ENCODE results near the gene OR8K5.
"Not testable (repeated sequence)": the region's sequence is repeated elsewhere in the genome, so short reads cannot be mapped to it uniquely, and the experiment has no call there.

The OR8K5 gene, protein sequence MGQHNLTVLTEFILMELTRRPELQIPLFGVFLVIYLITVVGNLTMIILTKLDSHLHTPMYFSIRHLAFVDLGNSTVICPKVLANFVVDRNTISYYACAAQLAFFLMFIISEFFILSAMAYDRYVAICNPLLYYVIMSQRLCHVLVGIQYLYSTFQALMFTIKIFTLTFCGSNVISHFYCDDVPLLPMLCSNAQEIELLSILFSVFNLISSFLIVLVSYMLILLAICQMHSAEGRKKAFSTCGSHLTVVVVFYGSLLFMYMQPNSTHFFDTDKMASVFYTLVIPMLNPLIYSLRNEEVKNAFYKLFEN

DNA sequence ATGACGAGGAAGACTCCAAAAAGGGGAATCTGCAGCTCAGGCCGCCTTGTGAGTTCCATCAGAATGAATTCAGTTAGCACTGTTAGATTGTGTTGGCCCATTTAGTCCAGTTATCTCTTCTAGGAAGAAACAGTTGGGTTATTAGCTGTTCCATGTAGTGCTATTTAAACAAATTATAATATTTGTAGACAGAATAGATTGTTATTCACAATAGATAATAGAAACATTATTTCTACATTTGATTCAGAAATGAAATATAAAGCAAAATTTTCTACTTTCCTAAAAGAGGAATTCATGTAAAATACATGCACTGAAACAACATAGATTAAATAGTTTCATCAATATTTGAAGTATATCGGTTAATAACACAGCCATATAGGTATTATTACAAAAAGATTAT is at the start of gene OR8K5:
TSS of gene OR8K5 (minus strand) at position 101 of the 400 bp plus-strand sequence. CDS start at position 101, 0 bp downstream.
- DNase-seq (ENCODE audit: insufficient read length, low spot score) (no peak), FAIRE-seq (no peak)

DNA sequence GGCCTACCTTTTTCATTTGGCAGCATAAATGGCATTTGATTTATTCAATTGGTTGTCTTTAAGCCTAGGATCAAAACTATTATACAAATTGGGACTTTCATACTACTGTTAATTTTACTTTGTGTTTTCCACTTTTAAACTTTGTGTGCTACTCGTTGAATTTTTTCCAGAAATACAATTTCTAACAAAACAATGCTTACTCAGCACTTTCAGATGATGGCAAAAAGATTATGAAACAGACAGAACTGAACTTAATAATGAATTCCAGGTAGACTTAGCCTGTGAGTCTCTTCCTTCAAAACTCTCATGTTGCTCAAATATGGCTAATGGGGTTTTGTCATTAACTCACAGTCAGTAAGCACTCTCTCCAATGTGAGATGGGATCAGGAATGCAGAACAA is 47.7 kb upstream of the OR8K5 start:
- no peak for FAIRE-seq
- no peak for DNase-seq (ENCODE audit: insufficient read length, low spot score)

DNA sequence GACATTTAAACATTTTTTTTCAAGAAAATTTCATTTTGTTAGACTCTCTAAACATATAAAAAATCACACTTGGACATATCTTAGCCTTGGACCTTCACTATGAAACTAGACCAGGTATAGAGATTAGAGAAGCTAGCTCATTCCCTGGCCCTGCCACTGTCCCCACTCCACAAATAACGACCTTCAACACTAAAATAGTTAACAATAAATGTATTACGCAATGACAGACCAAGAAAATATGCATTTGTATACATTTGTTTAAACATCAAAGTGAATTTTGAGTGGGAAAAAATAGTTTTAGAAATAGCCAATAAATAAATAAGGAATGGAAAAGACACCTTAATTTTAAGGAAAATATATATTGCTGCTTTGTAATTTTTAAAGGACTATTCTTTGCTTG is 37.2 kb upstream of the OR8K5 start:
- DNase-seq (ENCODE audit: insufficient read length, low spot score) (no peak), FAIRE-seq (no peak)

DNA sequence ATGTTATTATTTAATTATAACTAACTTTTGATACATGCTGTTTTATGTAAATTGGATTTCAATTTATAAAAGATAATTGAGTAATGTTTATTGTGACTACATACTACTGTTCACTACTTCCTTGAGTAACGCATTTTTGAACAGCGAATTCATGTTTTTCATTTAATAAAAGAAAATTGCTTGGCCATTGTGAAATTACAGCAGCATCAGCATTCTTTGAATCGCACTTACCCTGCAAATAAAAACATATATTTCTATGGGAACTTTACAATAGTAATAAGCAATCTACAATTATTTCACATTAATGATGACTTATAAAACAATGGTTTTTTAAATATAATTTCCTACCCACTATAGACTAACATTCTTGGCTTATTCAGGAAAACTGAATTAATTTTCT is 36.6 kb upstream of the OR8K5 start:
- FAIRE-seq (no peak), DNase-seq (ENCODE audit: insufficient read length, low spot score) (no peak)

DNA sequence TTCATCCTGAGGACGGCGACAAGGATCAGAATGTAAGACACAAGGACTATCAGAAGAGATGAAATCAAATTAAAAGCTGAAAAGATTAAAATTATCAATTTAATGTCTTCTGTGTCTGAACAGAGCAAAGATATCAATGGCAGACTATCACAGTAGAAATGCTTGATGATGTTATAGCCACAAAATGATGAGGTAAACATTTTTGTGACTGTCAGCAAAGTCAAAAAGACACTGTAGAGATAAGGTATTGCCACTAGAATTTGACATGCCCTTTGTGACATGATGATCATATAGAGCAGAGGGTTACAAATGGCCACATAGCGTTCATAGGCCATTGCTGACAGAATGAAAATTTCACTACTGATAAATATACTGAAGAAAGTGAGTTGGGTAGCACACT is 28.5 kb upstream of the OR8K5 start:
- DNase-seq (ENCODE audit: insufficient read length, low spot score) (no peak), FAIRE-seq (no peak)

DNA sequence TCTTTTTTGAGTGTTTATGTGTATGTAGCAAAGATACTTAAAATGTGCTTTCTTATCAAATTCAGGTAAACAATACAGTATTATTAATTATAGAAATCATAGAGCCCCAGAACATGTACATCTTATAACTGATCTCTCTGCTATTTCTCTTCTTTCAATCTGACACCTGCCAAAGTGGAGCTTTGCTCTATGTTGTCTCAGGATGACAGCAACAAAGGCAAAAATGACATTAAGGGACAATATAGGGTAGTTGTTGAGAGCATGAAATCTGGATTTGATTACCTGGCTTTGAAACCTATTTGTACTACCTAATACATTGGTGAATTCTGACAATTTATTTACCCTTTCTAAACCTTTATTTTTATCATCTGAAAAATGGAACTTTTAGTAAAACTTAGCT is 23.3 kb upstream of the OR8K5 start:
- no peak for FAIRE-seq
- DNase-seq (ENCODE audit: insufficient read length, low spot score) = no peak

DNA sequence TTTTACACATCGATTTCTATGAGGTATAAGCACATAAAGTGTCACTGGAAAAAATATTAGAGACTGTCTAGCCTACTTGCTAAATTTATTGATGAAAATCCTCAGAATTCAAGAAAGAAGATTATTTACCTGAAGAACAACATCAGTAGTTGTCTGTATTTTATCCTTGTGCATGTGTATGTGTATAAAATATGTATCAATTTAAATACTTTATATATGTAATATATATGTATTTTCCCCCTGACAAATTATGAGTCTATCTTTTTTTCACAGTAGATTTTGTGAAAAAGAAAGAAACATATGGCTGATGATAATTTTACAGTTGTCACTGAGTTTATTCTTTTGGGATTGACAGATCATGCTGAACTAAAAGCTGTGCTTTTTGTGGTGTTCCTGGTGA is 16.2 kb upstream of the OR8K5 start, which contains the start of gene OR5J2:
TSS of gene OR5J2 (plus strand) at position 301 of the 400 bp plus-strand sequence. CDS start at position 301, 0 bp downstream.
- FAIRE-seq (no peak), DNase-seq (ENCODE audit: insufficient read length, low spot score) (no peak)

DNA sequence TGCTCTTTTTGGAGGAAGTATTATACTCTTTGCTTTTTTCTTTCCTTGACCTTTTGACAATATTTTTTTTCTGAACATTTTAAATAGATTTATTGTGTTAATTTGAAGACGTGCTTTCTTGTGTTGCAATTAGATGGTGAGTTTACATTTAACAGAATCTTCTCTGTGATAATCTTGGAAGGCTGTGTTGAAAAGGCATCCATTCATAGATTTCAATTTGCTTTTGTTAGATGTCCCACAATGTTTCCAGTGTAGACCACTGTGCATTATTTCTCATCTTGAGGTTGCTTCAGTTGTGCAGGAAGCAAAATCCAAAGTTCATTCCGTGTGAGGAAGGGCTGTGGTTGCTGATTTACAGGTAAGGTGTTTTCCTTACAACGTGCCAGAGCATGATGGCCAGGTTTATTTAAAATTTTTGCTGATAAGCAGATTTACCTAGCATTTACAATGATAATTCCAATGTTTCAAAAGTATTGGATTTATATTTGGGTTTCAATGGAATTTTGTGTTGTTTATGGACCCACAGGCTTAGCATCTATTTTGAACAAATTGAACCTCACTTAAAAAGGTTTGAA is 12.2 kb upstream of the OR8K5 start:
- DNase-seq (ENCODE audit: insufficient read length, low spot score) = no peak
- FAIRE-seq = no peak

DNA sequence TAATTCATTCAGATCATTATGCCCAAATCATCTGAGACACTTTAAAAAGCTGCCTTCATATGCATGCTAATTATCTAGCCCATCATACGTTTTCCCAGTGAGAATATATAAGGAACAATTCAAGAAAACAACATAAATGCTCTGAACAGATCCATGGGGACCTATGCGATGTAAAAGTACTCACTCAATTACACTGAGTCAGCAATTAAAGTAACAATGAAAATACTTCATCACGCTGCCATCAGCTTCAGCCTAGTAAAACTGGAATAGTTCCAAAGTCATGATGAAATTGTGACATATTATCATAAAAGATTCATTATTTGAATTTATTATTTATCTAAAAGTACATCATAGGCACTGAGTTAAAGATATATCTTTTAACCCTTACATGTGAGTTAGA is 3.7 kb upstream of the OR8K5 start:
- FAIRE-seq (no peak), DNase-seq (ENCODE audit: insufficient read length, low spot score) (no peak)

DNA sequence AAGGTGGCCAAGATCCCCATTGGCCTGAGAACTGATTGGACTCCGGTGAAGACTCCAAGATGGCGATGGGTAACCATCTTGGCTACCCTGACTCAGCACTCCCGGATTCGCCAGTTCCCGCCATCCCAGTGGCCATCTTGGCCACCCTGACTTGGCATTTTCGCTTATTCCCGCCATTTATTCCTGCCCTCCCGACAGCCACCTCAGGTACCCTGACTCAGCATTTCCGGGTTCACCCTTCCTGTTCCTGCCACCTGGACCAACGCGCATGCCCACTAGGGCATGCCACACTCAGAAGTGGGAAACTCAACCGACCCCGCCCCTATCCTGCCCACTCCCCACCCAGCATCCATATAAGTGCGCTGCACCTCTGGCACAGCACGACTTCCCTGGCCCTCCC is 7.8 kb downstream of the OR8K5 start:
- no peak for DNase-seq (ENCODE audit: insufficient read length, low spot score)
- FAIRE-seq = no peak

DNA sequence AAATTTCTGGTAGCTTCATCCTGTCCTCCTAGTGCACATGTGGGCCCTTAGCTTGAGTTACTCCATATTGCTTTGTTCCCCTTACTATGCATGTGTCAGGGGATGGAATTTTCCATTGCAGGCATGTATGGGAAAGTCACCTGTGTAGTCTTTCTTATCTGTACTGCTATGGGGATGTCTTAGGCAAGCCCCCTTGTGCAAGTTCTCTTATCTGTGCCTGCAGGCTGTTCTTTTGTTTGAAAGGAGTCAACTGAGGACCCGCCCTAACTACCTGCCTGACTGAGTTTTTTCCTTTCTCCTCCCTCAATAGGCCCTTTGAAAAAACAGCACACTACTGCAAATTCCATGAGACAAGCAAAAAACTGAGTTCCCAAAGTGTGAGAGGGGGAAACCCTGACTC is 8.7 kb downstream of the OR8K5 start:
- no peak for FAIRE-seq

DNA sequence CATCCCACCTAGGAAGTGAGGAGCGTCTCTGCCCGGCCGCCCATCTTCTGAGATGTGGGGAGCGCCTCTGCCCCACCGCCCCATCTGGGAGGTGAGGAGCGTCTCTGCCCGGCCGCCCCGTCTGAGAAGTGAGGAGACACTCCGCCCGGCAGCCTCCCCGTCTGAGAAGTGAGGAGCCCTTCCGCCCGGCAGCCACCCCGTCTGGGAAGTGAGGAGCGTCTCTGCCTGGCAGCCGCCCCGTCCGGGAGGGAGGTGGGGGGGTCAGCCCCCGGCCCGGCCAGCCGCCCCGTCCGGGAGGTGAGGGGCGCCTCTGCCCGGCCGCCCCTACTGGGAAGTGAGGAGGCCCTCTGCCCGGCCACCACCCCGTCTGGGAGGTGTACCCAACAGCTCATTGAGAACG is 16.4 kb downstream of the OR8K5 start:
- not testable (repeated sequence) for FAIRE-seq; DNase-seq (ENCODE audit: insufficient read length, low spot score)

More for the DNA sequence above, 8.7 kb downstream of the OR8K5 start:
- DNase-seq (ENCODE audit: insufficient read length, low spot score) = no peak

DNA sequence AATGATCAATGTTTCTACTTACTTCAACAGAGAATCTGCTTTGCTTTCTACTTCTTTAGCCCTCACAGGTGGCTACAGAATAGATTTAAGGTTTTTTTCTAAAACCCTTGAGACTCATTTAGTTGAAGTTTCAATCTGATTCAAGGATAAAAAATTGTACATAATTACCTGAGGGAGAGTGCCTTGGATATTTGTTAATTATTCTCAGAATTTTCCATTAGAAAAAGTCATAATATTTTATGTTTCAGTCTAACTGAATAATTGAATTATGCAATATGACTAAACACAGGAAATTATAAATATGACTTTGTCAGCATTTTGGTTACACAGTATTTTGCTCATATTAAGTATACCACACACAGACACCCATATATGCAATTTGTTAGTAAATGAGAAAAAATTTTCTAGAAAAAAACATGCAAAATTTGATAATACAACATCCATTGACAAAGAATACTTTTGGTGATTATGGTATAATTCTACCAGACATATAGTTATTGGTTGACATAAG is 19.9 kb downstream of the OR8K5 start, which contains the start of gene OR8J3:
TSS of gene OR8J3 (minus strand) at position 51 of the 511 bp plus-strand sequence. CDS start 2,483 bp downstream, outside the sequence.
- FAIRE-seq = no peak

DNA sequence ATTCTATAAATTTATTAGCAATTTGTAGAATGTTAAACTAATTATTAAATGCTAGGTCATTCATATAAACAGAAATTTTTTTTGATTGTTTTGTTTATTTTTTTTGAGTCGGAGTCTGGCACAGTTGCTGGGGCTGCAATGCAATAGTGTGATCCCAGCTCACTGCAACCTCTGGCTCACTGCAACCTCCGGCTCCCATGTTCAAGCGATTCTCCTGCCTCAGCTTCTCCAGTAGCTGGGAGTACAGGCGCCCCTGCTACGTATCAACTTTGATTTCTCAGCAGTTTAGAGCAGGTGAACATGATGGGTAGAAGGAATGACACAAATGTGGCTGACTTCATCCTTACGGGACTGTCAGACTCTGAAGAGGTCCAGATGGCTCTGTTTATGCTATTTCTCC is 38.0 kb downstream of the OR8K5 start, which contains the start of gene OR8H3:
TSS of gene OR8H3 (plus strand) at position 301 of the 400 bp plus-strand sequence. CDS start at position 301, 0 bp downstream.
- no peak for FAIRE-seq
- DNase-seq (ENCODE audit: insufficient read length, low spot score) = no peak

More for the DNA sequence above, 19.9 kb downstream of the OR8K5 start, which contains the start of gene OR8J3:
- no peak for DNase-seq (ENCODE audit: insufficient read length, low spot score)

Data from HTR-8/SVneo (cell line).